ENCODE measurements around the gene CST6.

The CST6 gene

DNA sequence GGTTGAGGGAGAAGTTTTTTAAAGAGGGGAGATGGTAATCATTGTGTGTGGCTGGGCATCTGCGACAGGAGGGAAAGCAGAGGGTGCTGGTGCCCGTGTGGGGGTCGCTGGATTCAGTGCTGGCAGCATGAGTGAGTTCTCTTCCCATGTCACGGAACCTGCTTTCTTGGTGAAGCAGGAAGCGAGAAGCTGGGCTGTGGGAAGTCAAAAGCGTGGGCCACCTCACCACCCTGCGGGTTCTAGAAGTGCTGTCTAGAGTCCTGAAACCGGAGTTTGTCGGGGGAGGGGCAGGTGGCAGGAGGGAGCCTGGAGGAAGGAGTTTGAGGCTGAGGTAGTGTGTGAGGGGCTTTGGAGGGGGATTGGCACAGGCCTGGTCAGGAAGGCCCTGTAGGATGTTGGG lies 36.0 kb upstream of the CST6 start:
- no peak overlapping the region for H2AFZ ChIP-seq
- no peak overlapping the region for H3K27ac ChIP-seq
- TF ChIP-seq, protein P1, sequence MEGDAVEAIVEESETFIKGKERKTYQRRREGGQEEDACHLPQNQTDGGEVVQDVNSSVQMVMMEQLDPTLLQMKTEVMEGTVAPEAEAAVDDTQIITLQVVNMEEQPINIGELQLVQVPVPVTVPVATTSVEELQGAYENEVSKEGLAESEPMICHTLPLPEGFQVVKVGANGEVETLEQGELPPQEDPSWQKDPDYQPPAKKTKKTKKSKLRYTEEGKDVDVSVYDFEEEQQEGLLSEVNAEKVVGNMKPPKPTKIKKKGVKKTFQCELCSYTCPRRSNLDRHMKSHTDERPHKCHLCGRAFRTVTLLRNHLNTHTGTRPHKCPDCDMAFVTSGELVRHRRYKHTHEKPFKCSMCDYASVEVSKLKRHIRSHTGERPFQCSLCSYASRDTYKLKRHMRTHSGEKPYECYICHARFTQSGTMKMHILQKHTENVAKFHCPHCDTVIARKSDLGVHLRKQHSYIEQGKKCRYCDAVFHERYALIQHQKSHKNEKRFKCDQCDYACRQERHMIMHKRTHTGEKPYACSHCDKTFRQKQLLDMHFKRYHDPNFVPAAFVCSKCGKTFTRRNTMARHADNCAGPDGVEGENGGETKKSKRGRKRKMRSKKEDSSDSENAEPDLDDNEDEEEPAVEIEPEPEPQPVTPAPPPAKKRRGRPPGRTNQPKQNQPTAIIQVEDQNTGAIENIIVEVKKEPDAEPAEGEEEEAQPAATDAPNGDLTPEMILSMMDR (IDR thresholded peaks at IDR 0.05), result no peak
- H3K4me2 ChIP-seq (ENCODE audit: low read length), result no peak overlapping the region
- no peak overlapping the region for H3K4me3 ChIP-seq (ENCODE audit: low read depth, low read length)
- no peaks in the 10 kb centered on the region for H3K27me3 ChIP-seq (ENCODE audit: control insufficient read depth, insufficient read depth, low read length)
- H3K9me3 ChIP-seq (ENCODE audit: control insufficient read depth, low read length), result no peaks in the 10 kb centered on the region
- no peak overlapping the region for H3K9ac ChIP-seq
- H3K4me1 ChIP-seq, result no peaks in the 10 kb centered on the region
- H3K36me3 ChIP-seq (ENCODE audit: control insufficient read depth, insufficient read depth, low read length), result no peaks in the 10 kb centered on the region
- H3K79me2 ChIP-seq, result no peaks in the 10 kb centered on the region

DNA sequence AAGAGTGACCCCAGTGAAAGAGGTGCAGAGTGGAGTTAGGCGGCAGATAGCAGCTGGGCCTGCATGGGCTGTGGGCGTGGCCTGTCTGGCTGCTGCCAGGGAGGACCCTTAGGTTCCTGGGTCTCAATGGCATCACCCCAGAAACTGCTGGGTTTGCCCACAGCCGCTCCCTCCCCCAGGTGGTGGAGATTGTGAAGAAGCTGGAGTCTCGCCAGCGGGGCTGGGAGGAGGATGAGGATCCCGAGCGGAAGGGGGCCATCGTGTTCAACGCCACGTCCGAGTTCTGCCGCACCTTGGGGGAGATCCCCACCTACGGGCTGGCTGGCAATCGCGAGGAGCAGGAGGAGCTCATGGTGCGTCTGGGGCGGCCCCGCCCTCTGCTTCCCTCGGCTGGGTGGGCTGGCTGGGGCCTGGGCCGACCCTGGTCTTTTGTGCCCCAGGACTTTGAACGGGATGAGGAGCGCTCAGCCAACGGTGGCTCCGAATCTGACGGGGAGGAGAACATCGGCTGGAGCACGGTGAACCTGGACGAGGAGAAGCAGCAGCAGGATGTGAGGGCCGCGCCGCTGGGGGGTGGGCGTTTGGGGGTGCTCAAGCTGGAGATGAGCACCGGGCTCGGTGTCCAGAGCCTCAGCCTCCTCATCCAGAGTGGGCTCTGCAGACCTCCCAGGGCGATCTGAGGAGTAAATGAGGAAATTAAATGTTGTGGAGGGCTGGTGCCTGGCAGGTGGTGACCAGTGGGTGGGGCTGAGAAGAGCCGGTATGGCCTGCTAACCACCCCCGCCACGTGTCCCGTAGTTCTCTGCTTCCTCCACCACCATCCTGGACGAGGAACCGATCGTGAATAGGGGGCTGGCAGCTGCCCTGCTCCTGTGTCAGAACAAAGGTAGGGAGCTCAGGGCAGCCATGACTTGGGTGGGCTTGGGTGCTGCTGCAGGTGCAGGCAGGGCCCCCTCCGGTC lies 35.3 kb upstream of the CST6 start:
- Histone ChIP-seq H3K79me2 (no peaks in the 10 kb centered on the region), H3K36me3 (ENCODE audit: control insufficient read depth, insufficient read depth, low read length) (no peaks in the 10 kb centered on the region), H3K27ac (no peak overlapping the region), H3K9me3 (ENCODE audit: control insufficient read depth, low read length) (no peaks in the 10 kb centered on the region), H3K9ac (no peak overlapping the region), H2AFZ (no peak overlapping the region), H3K4me1 (no peaks in the 10 kb centered on the region), H3K4me2 (ENCODE audit: low read length) (no peak overlapping the region), H3K4me3 (ENCODE audit: low read depth, low read length) (no peak overlapping the region), H3K27me3 (ENCODE audit: control insufficient read depth, insufficient read depth, low read length) (no peaks in the 10 kb centered on the region)
- TF ChIP-seq, protein P1 (IDR thresholded peaks at IDR 0.05), result no peak

DNA sequence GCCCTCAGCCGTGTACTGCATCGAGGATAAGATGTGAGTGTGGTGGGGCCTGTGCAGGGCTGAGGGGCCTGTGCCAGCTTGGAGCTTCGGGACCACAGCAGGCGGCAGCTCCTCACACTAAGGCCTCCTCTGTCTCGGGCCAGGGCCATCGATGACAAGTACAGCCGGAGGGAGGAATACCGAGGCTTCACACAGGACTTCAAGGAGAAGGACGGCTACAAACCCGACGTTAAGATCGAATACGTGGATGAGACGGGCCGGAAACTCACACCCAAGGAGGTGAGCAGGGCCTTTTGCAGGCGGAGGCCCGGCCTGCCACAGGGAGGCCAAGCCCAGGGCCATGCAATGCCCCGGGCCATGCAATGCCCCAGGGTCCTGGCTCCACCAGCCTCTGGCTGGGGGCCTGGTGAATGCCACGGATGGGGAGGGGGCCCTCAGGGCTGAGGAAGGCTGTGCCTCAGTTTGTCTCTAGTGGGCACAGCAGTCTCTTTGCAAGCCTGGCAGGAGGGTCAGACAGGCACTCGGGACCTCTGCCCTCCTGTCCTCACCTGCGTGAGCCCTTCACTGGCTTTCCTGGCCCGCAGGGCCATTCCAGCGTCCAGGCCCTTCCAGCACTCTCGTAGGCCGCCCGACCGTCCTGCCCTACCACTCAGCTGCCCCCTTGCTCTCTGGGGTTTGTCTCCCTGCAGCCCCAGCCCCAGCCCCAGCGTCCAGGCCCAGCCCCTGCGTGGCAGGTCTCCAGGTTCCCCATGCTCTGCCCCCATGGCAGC lies 34.0 kb upstream of the CST6 start:
- H3K4me1 ChIP-seq, result no peaks in the 10 kb centered on the region
- H3K27me3 ChIP-seq (ENCODE audit: control insufficient read depth, insufficient read depth, low read length), result no peaks in the 10 kb centered on the region
- no peaks in the 10 kb centered on the region for H3K79me2 ChIP-seq
- H3K4me2 ChIP-seq (ENCODE audit: low read length), result no peak overlapping the region
- no peak overlapping the region for H3K9ac ChIP-seq
- no peak overlapping the region for H2AFZ ChIP-seq
- H3K27ac ChIP-seq, result no peak overlapping the region
- H3K4me3 ChIP-seq (ENCODE audit: low read depth, low read length), result no peak overlapping the region
- TF ChIP-seq, protein P1 (IDR thresholded peaks at IDR 0.05), result no peak
- no peaks in the 10 kb centered on the region for H3K9me3 ChIP-seq (ENCODE audit: control insufficient read depth, low read length)
- no peaks in the 10 kb centered on the region for H3K36me3 ChIP-seq (ENCODE audit: control insufficient read depth, insufficient read depth, low read length)

DNA sequence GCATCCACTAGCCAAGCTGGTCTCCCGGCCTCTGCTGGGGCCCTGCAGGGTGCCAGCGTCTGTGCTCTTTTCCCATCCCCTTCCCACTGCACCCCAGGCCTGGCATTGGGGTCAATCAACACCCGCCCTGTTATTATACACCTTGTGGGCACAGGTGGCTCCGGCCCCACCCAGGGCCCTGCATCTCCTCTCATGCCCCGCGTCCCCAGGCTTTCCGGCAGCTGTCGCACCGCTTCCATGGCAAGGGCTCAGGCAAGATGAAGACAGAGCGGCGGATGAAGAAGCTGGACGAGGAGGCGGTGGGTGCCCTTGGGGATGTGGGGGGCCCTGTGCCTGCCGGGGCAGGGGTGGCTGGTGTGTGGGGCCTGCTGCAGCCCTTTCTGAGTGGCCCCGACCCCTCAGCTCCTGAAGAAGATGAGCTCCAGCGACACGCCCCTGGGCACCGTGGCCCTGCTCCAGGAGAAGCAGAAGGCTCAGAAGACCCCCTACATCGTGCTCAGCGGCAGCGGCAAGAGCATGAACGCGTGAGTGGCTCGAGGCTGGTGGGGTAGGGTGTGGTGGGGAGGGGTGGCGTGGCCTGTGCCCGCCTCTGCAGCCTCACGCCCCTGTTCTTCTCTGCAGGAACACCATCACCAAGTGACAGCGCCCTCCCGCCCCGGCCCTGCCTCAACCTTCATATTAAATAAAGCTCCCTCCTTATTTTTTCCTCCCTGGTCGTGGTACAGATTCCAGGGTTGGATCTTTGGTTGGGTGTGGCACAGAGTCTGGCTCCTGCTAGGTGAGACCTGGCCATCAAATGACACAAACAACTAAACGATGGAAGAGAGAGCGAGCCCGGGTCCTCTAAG lies 33.2 kb upstream of the CST6 start:
- Histone ChIP-seq H3K36me3 (ENCODE audit: control insufficient read depth, insufficient read depth, low read length) (no peaks in the 10 kb centered on the region), H3K4me2 (ENCODE audit: low read length) (no peak overlapping the region), H3K4me1 (no peaks in the 10 kb centered on the region), H3K27ac (no peak overlapping the region), H3K9ac (no peak overlapping the region), H3K27me3 (ENCODE audit: control insufficient read depth, insufficient read depth, low read length) (no peaks in the 10 kb centered on the region), H2AFZ (no peak overlapping the region), H3K4me3 (ENCODE audit: low read depth, low read length) (no peak overlapping the region), H3K79me2 (no peaks in the 10 kb centered on the region), H3K9me3 (ENCODE audit: control insufficient read depth, low read length) (no peaks in the 10 kb centered on the region)
- TF ChIP-seq, protein P1 (IDR thresholded peaks at IDR 0.05), result no peak

Data from parathyroid adenoma (tissue), 2 donors.